T follicular helper cell (primary cell): ENCODE results near the gene COL8A1.
"Not testable (repeated sequence)": the region's sequence is repeated elsewhere in the genome, so short reads cannot be mapped to it uniquely, and the experiment has no call there.

ENCODE experiments used
- DNase-seq: peaks from one replicate; pipeline ENCODE4 v3.0.0-alpha.2; 2020; ENCODE audit warnings: low read depth

The COL8A1 gene

DNA sequence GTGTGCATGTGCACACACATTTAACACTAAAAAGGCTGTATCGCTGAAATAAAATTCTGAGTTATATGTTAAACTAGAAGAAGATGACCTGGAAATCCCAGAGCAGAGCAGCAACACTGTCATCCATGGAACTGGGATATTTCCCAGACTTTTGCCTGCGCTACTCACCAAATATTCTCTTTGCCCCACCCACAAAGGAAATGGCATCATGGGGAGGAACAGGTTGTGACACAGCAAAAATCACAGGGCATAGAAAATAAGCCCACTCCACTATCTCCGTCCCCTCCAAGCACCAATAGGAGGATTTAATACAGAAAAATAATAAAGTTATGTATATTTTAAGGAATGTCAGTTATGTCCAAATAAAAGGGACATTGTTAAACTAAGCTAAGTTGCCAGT, 71.7 kb downstream of the COL8A1 start:
- DNase-seq = no peak

DNA sequence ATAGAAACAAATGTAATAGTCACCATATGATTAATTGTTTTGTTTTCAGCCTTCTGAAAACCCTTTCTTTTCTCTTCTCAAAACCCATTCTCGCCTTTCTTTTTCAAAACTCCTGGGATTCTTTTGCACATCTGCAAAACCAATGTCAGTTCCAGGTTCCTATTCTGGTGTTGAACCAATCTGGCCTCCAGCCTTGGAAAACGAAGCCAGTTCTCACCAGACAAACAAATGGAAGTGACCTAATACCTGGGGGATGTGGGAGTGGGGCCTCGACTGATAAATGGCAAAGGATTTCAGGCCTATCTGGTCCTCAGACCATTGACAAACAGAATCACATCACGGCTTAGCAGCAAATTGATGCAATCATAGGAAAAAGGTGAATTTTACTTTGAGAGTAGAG, 73.0 kb downstream of the COL8A1 start:
- no peak for DNase-seq

DNA sequence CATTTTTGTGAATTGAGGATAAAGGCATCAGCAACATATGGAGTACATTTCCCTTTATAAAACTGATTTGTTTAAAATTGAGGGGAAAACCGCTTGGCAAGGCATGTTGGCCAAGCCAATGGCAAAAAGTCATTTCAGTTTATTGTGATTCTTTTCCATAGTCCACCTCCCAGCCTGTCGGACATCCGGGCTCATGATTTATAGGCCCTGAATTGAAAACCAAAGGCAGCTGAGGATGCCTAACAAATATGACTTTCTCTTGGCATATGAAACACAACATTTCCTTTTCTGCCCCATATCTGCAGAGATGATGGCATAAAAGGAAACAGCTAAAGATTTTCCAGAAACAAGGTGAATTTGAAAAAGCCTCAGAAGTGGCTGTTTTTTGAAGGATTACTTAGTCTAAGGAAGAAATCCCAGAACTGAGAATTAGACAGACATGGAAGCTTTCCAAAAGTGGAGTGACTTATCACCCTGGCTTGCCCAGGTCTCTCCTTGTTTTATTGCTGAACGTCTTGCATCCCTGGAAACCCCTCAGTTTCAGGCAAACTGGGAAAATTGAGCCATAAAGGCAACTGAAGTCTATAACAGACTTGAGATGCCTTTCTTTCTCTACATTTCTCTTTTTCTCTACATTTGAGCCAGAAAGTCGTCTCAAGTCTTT, 74.0 kb downstream of the COL8A1 start:
- DNase-seq = no peak

DNA sequence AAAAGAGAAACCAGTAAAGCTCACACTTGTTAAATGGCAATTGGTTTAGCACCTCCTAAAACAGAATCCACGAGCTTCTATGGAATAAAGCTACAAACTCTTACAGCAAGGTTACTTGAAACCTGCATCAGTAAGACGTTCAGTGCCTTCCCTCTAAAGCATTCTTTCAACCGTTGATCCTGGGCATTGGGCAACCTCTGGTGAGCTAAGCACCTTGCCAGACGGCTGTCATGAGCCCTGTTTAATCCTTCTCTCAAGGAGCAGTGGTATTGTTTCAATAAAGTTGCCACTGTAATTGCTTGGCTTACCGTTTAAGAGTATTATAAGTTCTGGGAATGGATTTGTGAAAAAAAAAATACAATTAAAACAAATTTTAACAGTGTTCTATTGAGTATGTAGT, 75.0 kb downstream of the COL8A1 start:
- no peak for DNase-seq

DNA sequence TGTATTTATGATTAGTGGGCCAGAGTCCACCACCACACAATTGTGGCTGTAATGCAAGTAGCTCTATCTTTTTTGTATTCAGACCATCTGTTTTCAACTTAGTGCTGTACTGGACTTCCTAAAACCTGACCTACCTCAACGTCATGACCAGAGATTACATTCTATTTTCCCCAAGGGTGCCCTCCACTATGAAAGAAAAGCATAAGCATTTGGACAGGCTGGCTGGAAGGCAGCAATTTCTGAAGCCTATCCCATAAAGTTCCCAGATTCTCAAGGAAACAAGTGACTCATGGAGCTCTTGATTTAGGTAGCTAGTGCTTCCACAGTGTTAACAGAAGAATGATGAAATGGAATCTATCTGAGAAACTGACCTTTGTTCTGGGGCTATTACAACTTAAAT, 75.8 kb downstream of the COL8A1 start:
- DNase-seq = no peak

DNA sequence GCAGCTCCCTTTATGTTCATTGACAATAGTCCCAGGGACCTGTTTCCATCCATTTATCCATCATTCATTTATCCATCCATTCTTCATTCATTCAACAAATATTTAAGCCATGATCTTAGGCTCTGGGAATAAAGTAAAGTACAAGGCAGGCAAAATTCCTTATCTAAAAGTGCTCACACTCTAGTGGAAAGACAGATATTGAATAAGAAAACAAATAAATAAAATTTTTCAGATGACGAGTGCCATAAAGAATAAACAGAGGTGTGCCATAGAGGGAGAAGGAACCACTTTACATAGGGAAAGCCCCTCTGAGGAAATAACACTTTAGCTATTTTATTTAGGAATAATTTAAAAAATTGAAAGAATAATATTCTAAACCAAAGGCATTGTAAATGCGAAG, 76.2 kb downstream of the COL8A1 start:
- no peak for DNase-seq

DNA sequence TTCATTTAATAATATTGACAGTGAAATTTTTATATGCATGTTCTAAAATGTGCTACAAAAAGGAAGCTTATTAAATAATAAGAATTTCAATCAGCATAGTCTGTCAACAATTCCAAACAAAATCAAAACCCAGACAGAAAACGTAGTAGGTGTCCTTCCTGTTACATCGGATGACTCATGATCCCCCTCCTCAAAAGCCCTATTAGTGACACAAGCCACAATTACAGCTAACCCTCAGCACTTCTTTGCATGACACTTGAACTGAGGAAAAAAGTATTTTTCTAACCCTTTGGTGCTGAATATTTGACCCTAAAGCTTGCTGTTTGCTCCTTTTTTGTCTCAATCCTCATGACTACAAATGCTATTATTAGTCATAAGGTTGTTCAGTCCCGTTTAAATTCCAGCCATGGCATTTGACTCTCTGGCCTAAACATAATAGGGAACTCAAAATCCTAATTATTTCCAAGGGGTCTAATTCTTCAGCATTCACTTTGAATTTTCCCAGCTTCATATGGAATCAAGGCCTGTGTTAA, 78.1 kb downstream of the COL8A1 start:
- DNase-seq = no peak

DNA sequence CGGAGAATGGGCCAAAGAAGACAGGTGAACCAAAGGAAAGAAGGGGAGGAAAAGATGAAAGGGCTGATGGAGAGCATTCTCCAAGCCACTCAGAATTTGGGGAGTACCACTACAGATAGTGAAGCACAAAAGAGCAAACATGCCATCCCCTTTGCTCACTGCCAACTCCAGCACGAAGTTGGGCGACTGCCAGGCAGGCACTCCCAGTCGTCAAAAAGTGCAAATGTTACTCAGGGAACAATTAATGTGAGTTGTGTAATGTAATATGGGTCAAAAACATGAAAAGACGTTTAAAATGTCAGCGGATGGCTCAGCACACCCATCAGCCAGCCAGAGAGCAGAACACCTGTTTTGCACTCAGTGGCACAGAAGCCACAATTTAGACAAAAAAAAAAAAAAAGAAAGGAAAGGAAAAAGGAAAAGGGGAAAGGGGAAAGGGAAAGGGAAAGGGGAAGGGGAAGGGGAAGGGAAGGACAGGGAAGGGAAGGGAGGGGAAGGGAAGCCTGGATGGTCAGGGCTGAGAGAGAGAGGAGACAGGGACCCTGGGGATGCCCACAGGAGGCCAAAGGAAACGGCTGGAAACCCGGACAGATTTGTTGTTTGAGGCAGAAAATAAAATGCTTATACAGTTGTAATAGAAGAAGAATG, 82.7 kb downstream of the COL8A1 start:
- DNase-seq = no peak

DNA sequence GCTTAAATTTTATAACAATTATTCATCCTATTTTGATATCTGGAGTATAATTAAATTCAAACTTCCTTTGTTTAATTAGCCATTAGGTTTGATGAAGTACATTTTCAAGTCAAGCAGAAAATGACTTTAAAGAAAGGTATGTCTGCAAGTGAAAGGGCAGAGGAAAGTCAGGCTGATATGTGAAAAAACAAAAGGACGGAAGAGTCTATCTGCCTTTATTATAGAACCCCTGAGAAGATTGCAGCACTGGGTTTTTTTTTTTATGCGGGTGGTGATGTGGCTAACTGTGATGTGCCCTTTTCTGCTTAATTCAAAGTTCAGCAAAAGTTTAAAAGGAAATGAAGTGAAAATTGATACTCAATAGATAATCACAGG, 83.2 kb downstream of the COL8A1 start:
- no peak for DNase-seq

DNA sequence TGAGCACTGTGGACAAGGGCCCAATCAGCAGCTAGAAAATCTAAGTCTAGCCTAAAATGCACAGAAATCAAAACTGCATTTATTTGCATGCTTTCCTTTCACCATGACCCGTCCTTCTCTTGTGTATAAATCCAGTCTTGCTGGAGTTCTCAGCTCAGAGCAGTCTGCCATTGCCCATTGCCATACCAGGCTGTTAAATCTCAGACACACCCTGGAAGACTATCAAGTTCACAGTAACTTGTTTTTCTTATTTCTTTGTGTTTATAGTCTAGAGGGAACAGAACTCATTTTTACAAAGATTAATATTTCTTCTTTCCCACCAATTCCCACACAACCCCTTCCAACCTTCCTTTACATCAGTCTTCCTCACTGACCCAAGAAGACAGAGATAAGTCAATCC, 85.9 kb downstream of the COL8A1 start:
- DNase-seq = no peak

DNA sequence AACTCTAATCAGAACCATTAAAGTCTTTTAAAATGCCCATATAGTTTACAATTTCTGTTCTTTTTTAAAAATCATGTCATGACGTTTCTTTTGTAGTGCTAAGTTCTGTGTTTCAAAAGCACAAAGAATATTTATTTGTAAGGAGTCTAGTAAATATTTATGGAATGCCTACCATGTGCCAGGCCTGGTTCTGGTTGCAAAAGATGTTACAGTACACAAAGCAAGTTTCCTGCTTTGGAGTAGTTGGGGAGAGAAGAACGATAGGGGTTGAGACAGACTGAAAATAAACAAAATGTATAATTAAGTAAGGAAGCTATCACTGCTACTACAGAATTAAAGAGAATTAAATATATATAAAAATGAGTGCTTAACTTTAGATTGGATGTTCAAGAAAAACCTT, 92.5 kb downstream of the COL8A1 start:
- no peak for DNase-seq

DNA sequence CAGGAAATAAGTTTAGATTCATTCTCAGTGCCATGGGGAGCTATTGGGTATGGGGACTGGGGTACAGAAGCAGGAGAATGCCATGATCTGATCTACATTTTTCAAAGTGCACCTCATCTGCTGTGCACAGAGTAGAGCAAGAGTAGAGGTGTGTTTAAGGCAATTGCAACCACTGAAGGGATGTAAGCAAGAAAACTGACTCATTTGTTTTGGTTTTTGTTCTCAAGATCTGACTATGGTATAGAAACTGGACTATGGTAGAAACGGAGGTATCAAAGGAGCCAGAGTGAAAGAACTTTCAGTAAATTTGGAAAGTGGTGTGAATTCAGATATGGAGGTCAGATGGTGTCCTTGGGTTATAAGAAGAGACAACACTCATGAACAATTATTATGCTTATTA, 93.1 kb downstream of the COL8A1 start:
- DNase-seq = no peak

DNA sequence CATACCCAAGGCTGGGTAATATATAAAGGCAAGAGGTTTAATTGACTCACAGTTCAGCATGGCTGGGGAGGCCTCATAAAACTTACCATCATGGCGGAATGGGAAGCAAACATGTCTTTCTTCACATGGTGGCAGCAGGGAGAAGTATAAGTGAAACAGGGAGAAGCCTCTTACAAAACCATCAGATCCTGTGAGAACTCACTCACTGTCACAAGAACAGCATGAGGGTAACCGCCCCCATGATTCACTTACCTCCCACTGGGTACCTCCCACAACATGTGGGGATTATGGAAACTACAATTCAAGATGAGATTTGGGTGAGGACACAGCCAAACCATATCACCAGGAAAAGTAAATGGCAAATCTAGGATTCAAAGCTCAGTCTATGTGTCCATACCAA, 102.0 kb downstream of the COL8A1 start:
- not testable (repeated sequence) for DNase-seq

DNA sequence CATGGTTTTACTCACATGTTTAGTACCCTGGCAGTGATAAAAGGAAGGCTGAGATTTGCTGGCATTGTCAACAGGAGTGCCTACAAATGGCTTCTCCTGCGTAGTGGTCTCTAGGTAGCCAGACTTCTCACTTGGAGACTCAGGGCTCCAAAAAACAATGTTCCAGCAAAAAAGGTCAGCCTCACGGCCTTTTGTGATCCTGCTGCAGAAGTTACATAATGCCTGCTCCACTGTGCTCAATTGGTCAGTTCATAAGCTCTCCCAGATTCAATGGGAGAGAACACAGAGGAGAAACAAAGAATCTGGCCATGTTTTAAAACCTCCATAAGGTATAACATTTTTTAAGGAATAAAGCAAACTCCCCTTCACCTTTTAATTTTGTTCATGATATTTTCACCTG, 103.2 kb downstream of the COL8A1 start:
- no peak for DNase-seq

DNA sequence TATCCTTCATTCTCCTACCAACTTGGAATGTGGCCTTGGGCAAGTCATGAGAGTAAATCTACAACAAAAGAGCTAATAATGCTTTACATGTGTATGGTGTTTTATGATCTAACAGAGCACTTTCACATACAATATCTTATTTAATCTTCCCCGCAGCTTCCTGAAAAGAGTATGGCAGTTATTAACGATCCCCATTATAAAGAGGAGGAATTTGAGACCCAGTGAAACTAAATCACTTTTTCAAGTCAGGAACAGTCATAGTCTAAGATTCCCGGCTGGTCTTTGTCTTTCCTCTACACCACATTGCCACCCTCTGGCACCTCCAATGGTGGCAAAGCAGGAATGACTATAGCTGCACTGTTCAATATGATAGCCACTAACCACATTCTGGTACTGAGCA, 109.5 kb downstream of the COL8A1 start:
- no peak for DNase-seq

DNA sequence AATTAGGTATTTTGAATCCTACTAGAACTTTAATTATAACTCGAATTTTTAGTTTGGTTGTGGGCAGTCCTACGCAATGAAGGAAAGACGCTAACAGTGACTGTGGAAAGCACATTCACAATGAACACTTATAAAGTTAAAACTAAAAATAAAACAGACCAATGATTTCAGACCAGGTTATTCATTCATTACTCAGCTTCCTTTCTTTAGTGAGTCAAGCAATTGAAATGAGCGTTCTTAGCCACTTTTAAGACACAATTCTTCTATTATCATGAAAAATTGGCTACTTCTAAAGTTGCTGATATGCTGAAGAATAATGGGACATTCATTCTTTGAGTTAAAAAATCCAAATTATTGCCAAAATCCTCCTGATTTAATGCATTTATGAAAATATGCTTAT, 113.3 kb downstream of the COL8A1 start:
- no peak for DNase-seq

DNA sequence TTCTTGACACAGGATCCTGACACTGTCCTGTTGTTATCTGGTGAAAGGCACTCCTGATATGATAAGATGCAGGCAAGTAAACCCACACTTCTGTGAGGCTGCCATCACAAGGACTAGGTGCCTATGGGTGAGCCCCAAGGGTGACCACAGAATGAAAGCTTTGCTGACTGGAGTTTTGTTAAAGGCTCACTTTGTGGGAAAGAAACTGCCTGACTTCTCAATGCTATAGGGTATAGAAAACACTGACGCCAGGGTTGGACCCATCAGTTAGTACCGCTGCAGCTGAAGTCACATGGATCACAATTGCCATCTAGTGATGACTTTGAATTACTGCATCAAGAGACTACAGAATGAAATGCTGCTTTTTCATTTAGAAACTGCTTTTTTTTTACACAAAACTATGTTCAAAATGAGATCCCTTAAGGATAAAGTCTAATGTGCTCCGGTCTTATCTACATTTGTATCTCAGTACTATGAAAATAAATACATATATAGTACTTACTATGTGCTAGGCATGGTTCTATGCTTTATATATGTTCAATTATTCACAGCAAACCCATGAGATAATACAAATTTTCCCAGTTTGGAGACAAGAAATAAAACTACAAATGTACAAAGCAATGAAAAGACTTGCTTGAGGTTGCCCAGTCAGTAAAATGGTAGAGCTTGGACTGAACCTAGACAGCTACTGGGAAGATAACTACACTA, 115.0 kb downstream of the COL8A1 start:
- DNase-seq = no peak

DNA sequence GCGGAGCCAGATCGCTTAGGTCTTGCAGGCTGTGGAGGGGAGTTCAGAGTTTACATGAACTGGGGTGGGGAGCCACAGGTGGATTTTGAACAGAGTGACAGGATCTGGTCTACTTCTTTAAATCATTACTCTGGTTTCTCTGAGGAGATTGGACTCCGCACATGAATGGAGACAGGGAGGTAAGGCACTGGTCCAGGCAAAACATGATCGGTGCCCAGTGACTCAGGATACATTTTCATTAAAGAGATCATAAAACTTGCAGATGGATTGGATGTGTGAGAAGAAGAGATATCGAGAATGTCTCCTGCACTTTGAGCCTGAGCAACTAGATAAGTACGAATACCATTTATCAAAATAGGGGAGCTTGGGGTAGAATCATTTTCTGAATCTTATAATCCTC, 117.4 kb downstream of the COL8A1 start:
- DNase-seq = no peak

DNA sequence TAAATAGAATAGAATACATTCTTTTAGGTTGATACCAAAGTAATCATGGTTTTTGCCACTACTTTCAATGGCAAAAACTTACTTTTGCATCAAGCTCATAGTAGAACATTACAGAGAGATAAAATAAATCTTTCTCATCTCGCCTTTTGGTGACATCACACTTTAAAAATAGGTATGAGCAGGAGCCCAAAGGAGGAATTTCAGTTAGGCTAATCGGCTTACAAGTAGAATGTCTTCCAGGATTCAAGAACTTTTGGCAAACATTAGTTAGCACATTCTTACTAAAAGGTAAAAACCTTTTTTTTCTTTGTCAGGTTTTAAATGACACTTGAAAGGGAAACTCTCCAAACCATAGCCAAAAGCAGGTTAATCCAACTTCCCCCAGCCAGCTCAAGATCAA, 119.6 kb downstream of the COL8A1 start:
- no peak for DNase-seq

DNA sequence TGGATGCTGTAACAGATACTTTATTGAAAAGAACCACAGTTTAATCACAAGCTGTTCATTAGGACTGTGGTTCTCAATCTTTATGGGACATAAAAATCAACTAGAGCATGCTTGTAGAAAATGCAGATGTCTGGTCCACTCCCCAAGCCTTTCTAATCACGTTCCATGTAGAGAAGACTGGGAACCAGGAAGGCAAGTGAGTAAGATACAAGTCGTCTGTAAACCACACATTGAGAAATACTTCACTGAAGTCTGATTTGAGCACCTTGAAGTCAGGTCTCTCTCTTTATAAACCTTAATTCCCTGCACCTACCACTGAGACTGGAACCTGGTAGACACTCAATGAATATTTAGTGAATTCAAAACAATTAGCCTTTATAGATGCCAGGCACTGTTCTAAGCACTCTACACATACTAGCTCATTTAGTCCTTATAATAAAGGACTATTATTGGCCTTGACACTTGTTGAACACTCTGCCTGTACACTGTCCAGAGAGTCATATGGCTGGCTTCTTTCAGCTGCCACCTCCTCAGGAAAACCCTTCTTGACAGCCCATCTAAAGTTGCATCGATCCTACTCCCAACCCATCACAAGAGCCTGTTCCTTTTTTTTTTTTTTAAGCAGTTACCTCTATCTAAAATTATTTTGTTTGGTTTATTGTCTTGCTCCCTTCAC, 120.2 kb downstream of the COL8A1 start:
- no peak for DNase-seq

DNA sequence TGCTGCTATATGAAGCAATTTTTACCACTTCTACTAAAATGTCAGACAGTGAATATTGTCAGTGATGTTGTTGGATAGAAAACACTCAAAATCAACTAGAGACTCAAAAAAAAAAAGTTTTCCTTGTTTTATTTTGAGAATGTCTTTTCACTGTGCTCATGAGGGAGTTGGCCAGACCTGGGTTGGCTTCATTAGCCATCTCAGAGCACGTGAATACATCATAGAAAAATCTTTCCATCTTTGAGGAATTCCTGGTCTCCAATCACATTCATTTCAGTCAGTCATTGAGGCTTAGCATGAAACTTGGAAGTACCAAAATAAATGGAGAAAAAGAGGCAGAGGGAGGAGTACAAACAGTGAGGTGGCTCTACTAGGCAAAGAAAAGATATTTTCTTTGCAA, 121.6 kb downstream of the COL8A1 start:
- DNase-seq = no peak

DNA sequence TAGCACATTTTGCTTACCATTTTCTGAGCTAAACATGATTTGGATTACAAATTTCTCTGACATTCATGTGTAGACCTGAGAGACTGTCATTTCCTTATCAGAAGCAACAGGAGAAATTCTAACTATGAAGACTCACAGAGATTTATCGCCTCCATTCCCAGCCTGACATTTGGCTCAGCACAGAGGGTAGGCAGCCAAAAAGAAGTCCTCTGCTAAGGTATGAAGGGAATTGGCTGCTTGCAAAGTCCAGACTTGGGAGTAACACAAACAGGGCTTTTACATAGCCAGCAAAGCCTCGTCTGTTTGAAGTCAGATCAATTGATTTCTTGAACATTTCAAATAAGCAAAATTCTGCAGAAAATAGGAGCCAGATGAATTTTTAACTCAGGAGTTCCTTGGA, 122.2 kb downstream of the COL8A1 start:
- no peak for DNase-seq
